GM23248 (cell line): ENCODE results near the gene PSMF1.

Source experiments
- EZH2 ChIP-seq: fragments of 200-600 bp; sonication (generic); IDR thresholded peaks from 2 replicates; pipeline ENCODE4 v1.6.1; 2018; ENCODE audit warnings: antibody characterized with exemption, mild to moderate bottlenecking; ENCODE audit not compliant: insufficient read depth, poor library complexity, severe bottlenecking
- EZH2phosphoT487 ChIP-seq: fragments of 200-600 bp; sonication (generic); IDR thresholded peaks from 2 replicates; pipeline ENCODE4 v1.6.1; 2018; ENCODE audit warnings: antibody characterized with exemption, moderate library complexity, mild to moderate bottlenecking, low read depth; ENCODE audit not compliant: insufficient read depth

- no peak for TF ChIP-seq EZH2
- no peak for TF ChIP-seq EZH2phosphoT487
Observed at GRCh38 chr20:1215386-1216170, 97.2 kb downstream of the PSMF1 start.
